Activated CD8-positive, alpha-beta T cell treated with anti-CD3 and anti-CD28 coated beads, Interleukin-2, amount 10 ng/mL, durations not matched to agents 7 days and 5 days (primary cell): ENCODE measurements around the gene SERTAD3. TPM values are rescaled to one million over a fixed set of nuclear protein-coding genes. Genes with fewer than 3 reads are reported as not detected.
"Not testable (repeated sequence)": the region's sequence is repeated elsewhere in the genome, so short reads cannot be mapped to it uniquely, and the experiment has no call there.

Source experiments
- ATAC-seq: fragments of 150-1000 bp; cut with Tn5 transposase; one replicate; pipeline ENCODE4 v1.10.0; 2021; ENCODE audit warnings: moderate library complexity
- CTCF ChIA-PET: fragments of 350-600 bp; sonication (Branson Sonifier 250); formaldehyde crosslinking; loops from one replicate; lab custom pipeline; 2021; ENCODE audit warnings: antibody characterized with exemption; lab: Charles Lee
- POLR2A ChIA-PET: fragments of 350-600 bp; sonication (Branson Sonifier 250); formaldehyde crosslinking; loops from one replicate; lab custom pipeline; 2021; ENCODE audit warnings: antibody characterized with exemption; lab: Charles Lee
- DNase-seq: peaks from one replicate; pipeline ENCODE4 v3.0.0-alpha.2; 2020
- H3K27ac Mint-ChIP-seq: one replicate; pipeline ENCODE4 v1.8.0; 2021; ENCODE audit warnings: mild to moderate bottlenecking, mixed read lengths
- H3K27me3 Mint-ChIP-seq: one replicate; pipeline ENCODE4 v1.8.0; 2021; ENCODE audit warnings: low read depth, mixed read lengths
- H3K36me3 Mint-ChIP-seq: one replicate; pipeline ENCODE4 v1.8.0; 2021; ENCODE audit warnings: low read depth, mixed read lengths
- H3K4me1 Mint-ChIP-seq: one replicate; pipeline ENCODE4 v1.8.0; 2021; ENCODE audit warnings: low read depth, mixed read lengths
- H3K4me3 Mint-ChIP-seq: one replicate; pipeline ENCODE4 v1.8.0; 2021; ENCODE audit warnings: mild to moderate bottlenecking, mixed read lengths
- H3K9me3 Mint-ChIP-seq: one replicate; pipeline ENCODE4 v1.8.0; 2022; ENCODE audit warnings: mixed read lengths; ENCODE audit not compliant: insufficient read depth
- total RNA-seq, 2 experiments: library from RNA; stranded (reverse); gene quantifications; one replicate each; pipeline ENCODE4 v1.2.3, GENCODE V29; 2021

The SERTAD3 gene
- total RNA-seq, 2 experiments from 2014 or later, result 10.0 to 11.9 TPM

GRCh38 chr19:40466219-40466984 is 22.3 kb upstream of the SERTAD3 start:
- Mint-ChIP-seq H3K4me3 (peak overlapping the region; percentile 86), H3K27me3 (peaks cover 20% of the 10 kb centered on the region), H3K9me3 (no peaks in the 10 kb centered on the region), H3K36me3 (no peaks in the 10 kb centered on the region), H3K27ac (peak overlapping the region; percentile 55), H3K4me1 (peaks cover 28% of the 10 kb centered on the region)
- POLR2A ChIA-PET, result interaction anchor here (0.5 to 2.8 kb wide), 3 partner anchors 16 to 46 kb away, joined by 4 to 19 read pairs (median 12); partner anchors contain the start of gene SERTAD3
- ATAC-seq, result no peak
- CTCF ChIA-PET, result interaction anchor here (0.9 to 3.7 kb wide), 13 partner anchors 12 to 312 kb away, joined by 3 to 62 read pairs (median 9); partner anchors contain the start of genes LTBP4, RAB4B, SERTAD1 and SERTAD3
- peak; percentile 68 for DNase-seq

GRCh38 chr19:40465557-40466218 is 21.6 kb upstream of the SERTAD3 start, which contains the start of gene BLVRB:
Gene BLVRB, minus strand, starts transcription at chr19:40465745. Its CDS starts 57 bp downstream, at chr19:40465688.
- ATAC-seq (peak; percentile 88), DNase-seq (peak; percentile 99)
- ChIA-PET CTCF (interaction anchor here (0.8 to 3.7 kb wide), 24 partner anchors 11 to 312 kb away, joined by 3 to 62 read pairs (median 5); partner anchors contain the start of genes LTBP4, RAB4B, SERTAD1 and SERTAD3), POLR2A (interaction anchor here (2.6 to 2.8 kb wide), 2 partner anchors 22 to 45 kb away, joined by 12 to 19 read pairs; partner anchors contain the start of gene SERTAD3)
- Mint-ChIP-seq H3K27me3 (peaks cover 20% of the 10 kb centered on the region), H3K4me3 (peak within 1 kb of the TSS; percentile 86), H3K9me3 (no peaks in the 10 kb centered on the region), H3K4me1 (peaks cover 28% of the 10 kb centered on the region), H3K27ac (peak within 1 kb of the TSS; percentile 86), H3K36me3 (no peaks in the 10 kb centered on the region)

GRCh38 chr19:40465025-40465556 is 21.0 kb upstream of the SERTAD3 start:
- peak overlapping the region; percentile 86 for H3K27ac Mint-ChIP-seq

GRCh38 chr19:40464059-40465024 is 20.2 kb upstream of the SERTAD3 start:
- peak overlapping the region; percentile 86 for H3K4me3 Mint-ChIP-seq
- ChIA-PET POLR2A (interaction anchor here (0.5 to 2.8 kb wide), 4 partner anchors 11 to 413 kb away, joined by 3 to 19 read pairs (median 8); partner anchors contain the start of gene SERTAD3), CTCF (interaction anchor here (0.6 to 3.7 kb wide), 40 partner anchors 9 to 325 kb away, joined by 3 to 62 read pairs (median 4); partner anchors contain the start of genes C19orf47, LTBP4, RAB4B and SERTAD1)
- peaks cover 20% of the 10 kb centered on the region for H3K27me3 Mint-ChIP-seq
- no peaks in the 10 kb centered on the region for H3K36me3 Mint-ChIP-seq
- H3K4me1 Mint-ChIP-seq, result peaks cover 28% of the 10 kb centered on the region
- H3K9me3 Mint-ChIP-seq, result no peaks in the 10 kb centered on the region
- ATAC-seq (no peak), DNase-seq (peak; percentile 74)
- H3K27ac Mint-ChIP-seq, result peak overlapping the region; percentile 86

More at GRCh38 chr19:40465025-40465556, 21.0 kb upstream of the SERTAD3 start:
- H3K4me1 Mint-ChIP-seq, result peaks cover 28% of the 10 kb centered on the region
- H3K9me3 Mint-ChIP-seq, result no peaks in the 10 kb centered on the region
- ATAC-seq (no peak), DNase-seq (peak; percentile 54)
- H3K36me3 Mint-ChIP-seq, result no peaks in the 10 kb centered on the region
- ChIA-PET CTCF (interaction anchor here (0.8 to 3.7 kb wide), 27 partner anchors 8 to 313 kb away, joined by 3 to 62 read pairs (median 5); partner anchors contain the start of genes LTBP4, RAB4B, SERTAD1 and SERTAD3), POLR2A (interaction anchor here (2.6 to 2.8 kb wide), 2 partner anchors 21 to 44 kb away, joined by 12 to 19 read pairs; partner anchors contain the start of gene SERTAD3)
- peaks cover 20% of the 10 kb centered on the region for H3K27me3 Mint-ChIP-seq
- H3K4me3 Mint-ChIP-seq, result peak overlapping the region; percentile 86

GRCh38 chr19:40463587-40464037 is 19.5 kb upstream of the SERTAD3 start:
- ChIA-PET CTCF (interaction anchor here (0.6 to 3.7 kb wide), 29 partner anchors 9 to 324 kb away, joined by 3 to 62 read pairs (median 5); partner anchors contain the start of genes C19orf47, LTBP4, SERTAD1 and SERTAD3), POLR2A (interaction anchor here (0.5 to 2.8 kb wide), 4 partner anchors 10 to 412 kb away, joined by 3 to 19 read pairs (median 8); partner anchors contain the start of gene SERTAD3)
- Mint-ChIP-seq H3K27me3 (peaks cover 17% of the 10 kb centered on the region), H3K4me1 (peaks cover 28% of the 10 kb centered on the region)
- H3K36me3 Mint-ChIP-seq, H3K4me3 Mint-ChIP-seq, DNase-seq, ATAC-seq, H3K27ac Mint-ChIP-seq, H3K9me3 Mint-ChIP-seq: not testable (repeated sequence)

- no peak overlapping the region for H3K27ac Mint-ChIP-seq
- H3K9me3 Mint-ChIP-seq, result no peaks in the 10 kb centered on the region
- CTCF ChIA-PET, result interaction anchor here (1.1 kb wide), 1 partner anchor 141 kb away, joined by 3 read pairs; no protein-coding TSS in a partner anchor
- H3K36me3 Mint-ChIP-seq, result no peaks in the 10 kb centered on the region
- ATAC-seq, result no peak
- DNase-seq, result no peak
- H3K4me1 Mint-ChIP-seq, result peaks cover 28% of the 10 kb centered on the region
- H3K27me3 Mint-ChIP-seq, result peaks cover 7% of the 10 kb centered on the region
- POLR2A ChIA-PET, result interaction anchor here (1.4 kb wide), 1 partner anchor 18 kb away, joined by 5 read pairs; the partner anchor contains the start of gene SERTAD3
- no peak overlapping the region for H3K4me3 Mint-ChIP-seq
Measured at GRCh38 chr19:40461669-40462221, 17.6 kb upstream of the SERTAD3 start.

GRCh38 chr19:40460185-40460584 is 16.1 kb upstream of the SERTAD3 start:
- Mint-ChIP-seq H3K9me3 (no peaks in the 10 kb centered on the region), H3K4me3 (no peak overlapping the region), H3K27me3 (no peaks in the 10 kb centered on the region), H3K4me1 (peaks cover 13% of the 10 kb centered on the region), H3K27ac (no peak overlapping the region), H3K36me3 (no peaks in the 10 kb centered on the region)
- CTCF ChIA-PET, result no interaction called here
- POLR2A ChIA-PET, result no interaction called here
- no peak for DNase-seq
- ATAC-seq, result no peak

- no peaks in the 10 kb centered on the region for H3K27me3 Mint-ChIP-seq
- CTCF ChIA-PET, result no interaction called here
- no peak overlapping the region for H3K4me3 Mint-ChIP-seq
- H3K4me1 Mint-ChIP-seq, result peaks cover 3% of the 10 kb centered on the region
- no peak overlapping the region for H3K27ac Mint-ChIP-seq
- no peaks in the 10 kb centered on the region for H3K36me3 Mint-ChIP-seq
- no peak for DNase-seq
- POLR2A ChIA-PET, result no interaction called here
- ATAC-seq, result no peak
- no peaks in the 10 kb centered on the region for H3K9me3 Mint-ChIP-seq
Measured at GRCh38 chr19:40458597-40458974, 14.5 kb upstream of the SERTAD3 start.

GRCh38 chr19:40457953-40458596 is 13.9 kb upstream of the SERTAD3 start:
- Mint-ChIP-seq H3K36me3 (no peaks in the 10 kb centered on the region), H3K4me1 (peaks cover 3% of the 10 kb centered on the region), H3K4me3 (no peak overlapping the region), H3K27me3 (no peaks in the 10 kb centered on the region), H3K27ac (no peak overlapping the region), H3K9me3 (no peaks in the 10 kb centered on the region)
- ChIA-PET CTCF (no interaction called here), POLR2A (no interaction called here)
- ATAC-seq, result no peak
- DNase-seq, result no peak
